ENCODE data around the gene FXYD6.
"Not testable (repeated sequence)": the region's sequence is repeated elsewhere in the genome, so short reads cannot be mapped to it uniquely, and the experiment has no call there.

Gene FXYD6

DNA sequence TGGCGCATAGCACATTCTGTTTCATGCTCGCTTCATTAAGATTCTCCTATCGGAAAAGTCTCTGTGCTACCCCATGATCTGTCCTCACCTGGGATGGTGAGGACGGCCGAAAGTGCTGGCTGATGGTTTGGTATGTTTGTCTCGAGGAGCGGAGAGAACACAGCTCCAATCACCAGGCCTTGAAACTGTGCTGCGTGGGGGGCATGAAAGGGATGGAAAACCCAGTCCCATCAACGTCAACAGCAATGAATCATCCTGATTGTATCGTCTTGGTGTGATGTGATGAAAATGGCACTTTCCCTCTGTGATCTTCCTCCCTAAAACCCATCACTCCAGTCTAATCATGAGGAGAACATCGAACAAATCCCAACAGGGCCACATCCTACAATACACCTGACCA is 8.4 kb downstream of the FXYD6 start:
- no peak for DNase-seq

DNA sequence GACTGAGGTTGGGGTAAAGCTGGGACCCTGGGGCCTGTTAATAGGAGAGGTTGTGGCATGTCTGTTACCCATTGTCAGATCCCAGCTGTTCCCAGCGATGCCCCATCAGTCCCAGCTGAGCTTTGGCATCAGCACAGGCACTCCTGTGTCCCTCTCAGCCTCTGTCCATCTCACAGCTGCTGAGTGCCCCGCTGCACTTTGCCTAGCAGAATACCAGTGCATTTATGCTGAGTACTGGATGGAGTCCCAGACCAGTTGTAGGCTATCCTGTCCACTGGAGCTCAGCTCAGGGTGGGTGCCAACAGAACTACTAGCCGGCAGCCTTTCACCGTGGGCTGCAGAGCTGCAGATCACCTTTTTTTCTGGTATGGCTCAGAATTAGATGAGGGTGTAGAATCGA is 9.9 kb downstream of the FXYD6 start:
- no peak for DNase-seq

DNA sequence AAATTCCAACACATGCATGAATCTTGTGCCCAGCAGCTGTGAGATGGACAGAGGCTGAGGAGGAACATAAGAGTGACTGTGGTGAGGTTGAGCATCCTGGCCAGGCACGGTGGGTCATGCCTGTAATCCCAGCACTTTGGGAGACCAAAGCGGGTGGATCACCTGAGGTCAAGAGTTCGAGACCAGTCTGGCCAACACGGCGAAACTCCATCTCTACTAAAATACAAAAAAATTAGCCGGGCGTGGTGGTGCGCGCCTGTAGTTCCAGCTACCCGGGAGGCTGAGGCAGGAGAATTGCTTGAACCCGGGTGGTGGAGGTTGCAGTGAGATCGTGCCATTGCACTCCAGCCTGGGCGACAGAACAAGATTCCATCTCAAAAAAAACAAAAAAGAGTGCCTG is 10.9 kb downstream of the FXYD6 start:
- DNase-seq, result not testable (repeated sequence)

DNA sequence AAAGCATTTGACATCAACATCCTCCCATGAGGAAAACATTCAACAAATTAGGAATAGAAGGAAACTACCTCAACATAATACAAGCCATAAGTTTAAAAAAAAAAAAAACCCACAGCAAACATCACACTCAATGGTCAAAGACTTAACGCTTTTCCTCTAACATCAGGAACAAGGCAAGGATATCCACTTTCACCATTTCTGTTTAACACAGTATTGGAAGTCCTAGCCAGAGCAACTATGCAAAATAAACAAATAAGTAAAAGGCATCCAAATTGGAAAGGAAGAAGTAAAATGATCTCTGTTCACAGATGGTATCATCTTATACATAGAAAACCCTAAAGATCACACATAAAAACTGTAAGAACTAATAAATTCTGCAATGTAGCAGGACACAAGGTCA is 13.1 kb downstream of the FXYD6 start:
- DNase-seq, result no peak

DNA sequence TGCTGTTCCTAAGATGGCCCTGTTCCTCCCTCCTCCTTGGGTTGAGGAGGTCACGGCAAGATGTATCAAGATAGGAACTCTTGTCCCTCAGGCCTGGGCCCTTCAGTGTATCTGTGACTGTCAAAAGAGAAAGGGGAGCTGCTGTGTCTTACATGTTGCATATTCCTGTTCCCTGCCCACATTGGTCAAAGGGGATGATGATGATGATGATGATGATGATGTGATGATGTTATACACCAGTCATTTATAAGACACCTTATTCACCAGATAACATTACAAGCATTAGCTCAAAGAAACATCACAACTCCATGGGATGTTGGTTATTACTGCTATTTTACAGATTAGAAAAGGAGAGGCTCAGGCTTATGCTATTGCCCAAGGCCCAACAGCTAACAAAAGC is 13.7 kb downstream of the FXYD6 start:
- no peak for DNase-seq

DNA sequence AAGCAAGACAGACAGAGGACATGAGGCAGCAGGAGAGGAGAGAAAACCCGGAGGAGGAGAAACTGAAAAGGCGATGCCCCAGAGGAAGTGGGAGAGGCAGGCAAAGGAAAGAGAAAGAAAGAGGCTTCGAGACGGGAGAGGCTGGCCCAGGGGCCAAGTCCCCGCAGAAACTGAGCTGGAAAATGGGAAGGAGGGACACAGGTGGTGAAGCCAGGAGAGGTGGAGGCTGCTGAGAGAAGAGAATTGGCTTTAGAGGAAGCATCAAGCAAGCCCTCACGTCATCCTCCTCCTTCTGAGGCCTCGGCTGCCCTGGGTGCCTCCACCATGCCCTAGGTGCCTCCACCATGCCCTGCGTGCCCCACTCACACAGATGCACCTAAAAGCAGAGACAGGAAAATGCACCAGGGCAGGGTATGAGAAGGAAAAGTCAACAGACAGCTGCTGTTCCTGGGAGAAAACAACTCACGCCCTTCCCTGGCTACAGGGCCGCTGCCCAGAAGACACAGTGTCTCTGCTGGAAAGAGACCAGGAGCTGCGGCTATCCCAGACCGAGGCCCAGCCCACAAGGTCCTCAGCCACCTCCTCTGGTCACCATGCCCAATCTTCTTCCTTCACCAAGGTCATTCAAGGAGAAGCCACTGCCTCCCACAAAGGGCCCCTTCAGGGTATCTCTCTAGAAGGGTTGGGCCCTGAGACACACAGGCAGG is 14.3 kb downstream of the FXYD6 start:
- no peak for DNase-seq

DNA sequence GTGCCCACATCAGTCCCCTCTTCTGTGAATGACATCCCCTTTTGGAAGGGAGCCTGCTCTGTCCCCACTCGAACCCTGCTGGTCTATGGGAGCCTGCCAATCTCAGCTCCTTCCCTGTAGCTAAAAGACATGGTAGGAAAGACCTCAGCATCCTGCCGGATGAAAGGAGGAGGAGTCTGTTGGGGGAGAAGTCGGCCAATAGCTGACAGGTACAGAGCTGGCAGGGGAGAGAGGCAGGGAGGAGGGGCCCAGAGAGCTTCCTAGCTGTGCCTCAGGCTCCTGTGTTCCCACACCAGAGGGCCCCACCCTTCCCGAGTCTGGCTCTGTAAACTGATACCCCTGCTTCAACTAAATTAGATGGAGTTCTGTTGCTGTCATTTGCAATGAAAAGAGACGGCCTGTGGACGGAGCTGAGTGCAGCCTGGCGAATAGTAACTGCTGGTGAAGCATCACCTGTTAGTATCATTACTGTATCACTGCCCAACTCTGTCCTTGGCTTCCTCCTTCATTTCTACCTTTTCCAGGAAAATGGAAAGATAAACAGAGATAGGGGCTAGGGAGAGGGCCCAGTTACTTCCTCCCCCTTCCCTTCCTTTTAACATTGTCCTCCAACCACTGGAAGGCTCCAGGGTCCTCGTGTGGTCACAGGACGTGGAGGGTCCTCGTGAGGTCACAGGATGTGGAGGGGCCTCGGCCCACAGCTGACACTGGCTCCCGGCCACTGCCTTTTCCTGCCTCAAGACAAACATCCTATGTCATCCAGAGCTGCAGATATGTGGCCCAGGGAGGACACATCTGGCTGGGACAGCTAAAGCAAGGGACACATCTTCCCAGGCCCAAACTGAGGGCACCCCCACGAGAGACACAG is 15.1 kb downstream of the FXYD6 start:
- DNase-seq, result no peak

DNA sequence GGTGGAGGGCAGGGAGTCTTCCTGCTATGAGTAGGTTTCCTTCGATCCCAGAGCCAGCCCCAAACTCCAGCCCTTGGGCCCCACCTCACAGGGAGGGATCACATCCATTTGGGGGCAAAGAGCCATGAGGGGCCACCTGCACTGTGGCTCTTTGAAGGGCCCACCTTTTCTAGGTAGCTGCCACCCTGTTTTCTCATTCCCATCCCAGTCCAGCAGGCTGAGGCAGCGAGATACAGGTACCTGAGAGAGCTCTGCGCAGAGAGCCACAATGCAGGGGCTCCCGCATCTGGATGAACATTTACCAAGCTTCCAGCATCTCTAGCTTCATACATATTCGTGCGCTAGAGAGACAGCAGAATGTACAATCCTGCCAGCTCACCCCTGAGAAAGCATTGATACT is 16.3 kb downstream of the FXYD6 start:
- no peak for DNase-seq

DNA sequence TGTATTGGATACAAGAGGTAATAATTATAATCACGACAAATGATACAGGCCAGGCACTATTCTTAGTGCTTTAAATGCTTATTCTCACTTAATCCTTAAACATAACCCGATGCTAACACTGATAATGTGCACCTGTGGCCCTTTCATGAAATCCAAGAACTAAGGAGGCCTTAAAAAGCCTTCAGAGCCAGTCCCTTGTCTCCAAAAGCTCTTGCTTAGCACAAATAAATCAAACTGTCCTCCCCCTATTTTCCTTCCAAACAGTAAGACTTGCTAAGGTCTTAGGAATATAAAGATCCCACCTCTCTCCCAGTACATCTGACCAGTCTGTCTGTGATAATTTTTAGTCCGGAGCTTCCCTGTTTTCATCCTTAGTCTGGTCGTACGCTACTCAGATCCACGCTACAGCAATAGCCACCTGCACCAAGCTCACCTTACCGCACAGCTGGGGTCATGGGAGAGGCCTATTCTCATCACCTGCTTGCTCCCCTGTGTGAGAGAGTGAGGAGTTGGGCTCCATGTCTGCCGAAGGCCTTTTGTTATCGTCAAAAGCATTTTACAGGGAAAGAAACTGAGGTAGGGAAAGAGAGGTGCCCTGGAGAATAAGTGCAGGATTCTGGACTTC is 16.9 kb downstream of the FXYD6 start:
- DNase-seq, result no peak

DNA sequence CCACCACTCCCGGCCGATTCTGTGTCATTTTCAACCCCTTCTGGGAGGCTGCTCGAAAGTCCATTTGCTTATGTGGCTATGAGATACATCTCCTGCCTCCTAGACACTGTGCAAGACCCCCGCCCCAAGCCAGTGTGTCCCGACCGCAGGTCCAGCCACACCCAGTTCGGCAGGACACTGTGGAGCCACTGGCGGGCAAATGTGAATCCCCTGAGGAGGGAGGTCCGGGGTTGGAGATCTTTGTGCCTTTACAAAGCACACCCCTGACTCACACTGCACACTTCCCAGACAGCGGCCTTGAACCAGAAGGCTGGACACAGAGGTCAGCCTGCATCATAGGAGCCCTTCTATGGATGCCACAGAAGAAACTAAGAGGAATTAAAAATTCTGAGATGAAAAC is 17.4 kb downstream of the FXYD6 start:
- no peak for DNase-seq

DNA sequence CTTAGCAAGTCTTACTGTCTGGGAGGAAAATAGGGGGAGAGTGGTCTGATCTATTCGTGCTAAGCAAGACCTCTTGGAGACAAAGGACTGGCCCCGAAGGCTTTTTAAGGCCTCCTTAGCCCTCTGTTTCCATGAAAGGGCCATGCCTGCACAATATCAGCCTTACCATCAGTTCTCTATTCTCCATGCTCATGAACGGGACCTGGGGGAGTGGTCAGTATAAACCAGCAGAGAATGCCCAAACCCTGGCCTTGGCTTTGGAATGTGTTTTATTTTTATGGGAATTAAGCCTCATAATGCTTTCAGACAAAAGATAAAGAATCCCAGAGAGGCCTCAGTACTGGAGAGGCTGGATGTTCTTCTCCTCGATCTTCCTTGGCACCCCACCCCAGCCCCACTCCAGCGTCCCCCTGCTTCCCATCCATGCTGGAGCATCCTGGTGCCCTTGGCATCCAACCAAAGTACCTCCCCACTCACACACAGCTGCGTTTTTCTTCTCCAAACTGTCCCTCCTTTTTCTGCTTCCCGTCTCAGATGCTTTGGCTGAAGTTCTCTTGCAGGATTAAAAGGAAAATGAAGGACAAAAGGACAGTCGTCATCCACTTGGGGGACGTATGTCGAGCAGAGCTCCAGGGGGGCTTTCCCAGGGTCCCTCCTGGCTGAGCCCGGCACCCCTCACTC is 18.6 kb downstream of the FXYD6 start:
- DNase-seq, result no peak

DNA sequence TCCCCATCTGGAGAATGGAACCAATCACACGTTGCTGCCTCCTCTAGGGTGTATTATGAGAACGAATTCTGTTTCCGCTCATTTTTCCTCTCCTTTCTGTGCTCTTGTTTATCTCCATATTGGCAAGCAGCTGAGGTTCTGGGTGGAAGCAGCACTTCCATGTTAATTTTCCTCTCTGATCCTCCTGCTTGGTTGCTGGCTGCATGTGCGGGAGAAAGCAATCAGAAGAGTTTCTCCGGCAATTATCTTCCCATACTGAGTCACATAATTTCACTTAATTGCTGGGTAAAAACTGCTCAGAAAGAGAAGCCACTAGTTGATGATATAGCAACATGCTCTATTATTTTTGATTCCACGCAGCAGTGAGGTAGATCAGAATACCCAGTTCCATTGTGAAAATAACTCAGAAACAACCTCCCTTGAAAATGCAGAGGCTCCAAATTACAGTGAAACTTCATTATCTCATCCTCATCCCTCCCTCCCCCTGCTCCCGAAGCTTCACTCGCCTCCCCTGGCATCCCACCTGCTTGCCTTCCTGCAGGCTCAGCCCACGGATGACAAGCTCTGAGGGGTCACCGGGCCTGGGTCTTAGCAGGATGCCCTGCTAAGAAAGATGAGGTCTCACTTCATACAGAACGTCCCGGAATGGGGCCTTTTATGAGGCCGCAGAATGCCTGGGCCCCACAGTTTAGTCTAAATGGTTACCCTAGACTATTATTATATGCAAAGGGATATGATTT is 20.4 kb downstream of the FXYD6 start:
- no peak for DNase-seq

DNA sequence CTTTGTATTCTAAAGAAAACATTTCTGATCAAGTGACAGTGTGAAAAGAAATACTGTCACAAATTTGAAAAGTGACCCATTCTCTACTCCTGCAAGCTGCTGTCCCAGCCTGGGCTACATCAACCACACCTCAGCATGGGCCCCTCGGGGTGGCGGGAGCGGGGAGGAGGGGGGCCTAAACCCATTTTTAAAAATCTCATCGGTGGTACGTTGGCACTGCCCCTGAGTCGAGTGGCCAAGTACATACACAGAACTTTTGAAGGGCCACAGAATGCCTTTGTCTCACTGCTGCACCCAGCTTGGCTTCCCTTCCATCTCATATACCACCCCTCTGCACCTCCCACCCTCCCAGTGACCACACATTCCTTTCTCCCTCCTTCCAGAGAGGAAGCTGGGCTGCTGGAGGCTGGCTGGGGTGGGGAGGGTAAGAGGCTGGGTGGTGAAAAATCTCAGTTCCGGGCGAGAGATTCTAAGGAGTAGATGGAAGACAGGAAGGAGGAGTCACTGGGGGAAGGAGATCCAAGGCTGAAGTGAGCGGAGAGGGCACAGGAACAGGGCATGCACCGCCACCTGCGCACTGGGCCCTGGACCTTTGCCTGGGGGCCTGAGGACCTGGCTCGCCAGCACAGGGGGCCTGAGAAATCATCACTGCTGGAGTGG is 21.1 kb downstream of the FXYD6 start:
- DNase-seq, result no peak

DNA sequence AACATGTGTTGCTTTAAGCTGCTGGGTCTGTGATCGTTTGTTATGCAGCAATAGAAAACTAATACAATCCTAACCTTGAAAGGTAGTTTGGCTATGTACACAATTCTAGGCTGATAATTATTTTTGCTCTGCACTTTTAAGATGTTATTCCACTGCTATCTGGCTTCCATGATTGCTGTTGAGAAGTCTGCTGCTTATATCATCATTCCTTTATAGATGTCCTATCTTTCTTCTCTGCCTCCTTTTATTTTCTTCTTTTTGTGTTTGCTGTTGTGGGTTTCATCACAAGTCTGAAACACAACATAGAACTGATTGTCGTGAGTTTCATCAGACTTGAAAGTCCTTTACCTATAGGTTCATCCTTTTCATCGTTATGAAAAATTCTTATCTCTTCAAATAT is 24.1 kb downstream of the FXYD6 start:
- DNase-seq, result no peak

DNA sequence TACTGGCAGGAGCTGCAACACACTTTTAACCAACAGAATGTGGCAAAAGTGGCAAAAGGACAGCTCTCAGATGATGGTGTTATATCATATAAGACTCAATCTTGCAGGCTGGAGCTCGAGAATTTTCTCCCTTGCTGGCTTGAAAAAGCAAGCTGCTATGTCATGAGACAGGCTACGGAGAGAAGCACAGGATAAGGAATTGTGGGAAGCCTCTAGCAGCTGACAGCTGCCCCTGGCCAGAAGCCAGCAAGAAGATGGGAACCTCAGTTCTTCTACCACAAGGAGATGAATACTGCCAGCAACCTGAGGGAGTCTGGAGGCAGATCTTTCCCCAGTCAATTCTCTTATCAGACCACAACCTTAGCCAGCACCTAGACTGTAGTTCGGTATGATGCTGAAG is 24.6 kb downstream of the FXYD6 start:
- DNase-seq, result no peak

DNA sequence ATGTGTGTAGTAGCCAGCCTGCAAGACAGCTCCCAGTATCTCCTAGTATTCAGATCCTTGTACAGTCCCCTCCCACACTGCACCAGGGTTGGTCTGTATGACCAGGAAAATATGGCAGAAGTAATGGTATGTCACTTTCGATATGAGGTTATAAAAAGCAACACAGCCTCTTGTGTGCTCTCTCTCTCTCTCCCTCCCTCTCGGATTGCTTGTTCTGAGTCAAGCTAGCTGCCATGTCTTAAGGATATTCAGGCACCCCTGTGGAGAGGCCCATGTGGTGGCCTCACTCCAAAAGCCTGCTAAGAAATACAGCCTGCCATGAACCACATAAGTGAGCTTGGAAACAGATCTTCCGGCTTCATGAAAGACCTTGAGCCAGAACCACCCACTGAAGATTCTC is 25.4 kb downstream of the FXYD6 start:
- DNase-seq, result no peak

DNA sequence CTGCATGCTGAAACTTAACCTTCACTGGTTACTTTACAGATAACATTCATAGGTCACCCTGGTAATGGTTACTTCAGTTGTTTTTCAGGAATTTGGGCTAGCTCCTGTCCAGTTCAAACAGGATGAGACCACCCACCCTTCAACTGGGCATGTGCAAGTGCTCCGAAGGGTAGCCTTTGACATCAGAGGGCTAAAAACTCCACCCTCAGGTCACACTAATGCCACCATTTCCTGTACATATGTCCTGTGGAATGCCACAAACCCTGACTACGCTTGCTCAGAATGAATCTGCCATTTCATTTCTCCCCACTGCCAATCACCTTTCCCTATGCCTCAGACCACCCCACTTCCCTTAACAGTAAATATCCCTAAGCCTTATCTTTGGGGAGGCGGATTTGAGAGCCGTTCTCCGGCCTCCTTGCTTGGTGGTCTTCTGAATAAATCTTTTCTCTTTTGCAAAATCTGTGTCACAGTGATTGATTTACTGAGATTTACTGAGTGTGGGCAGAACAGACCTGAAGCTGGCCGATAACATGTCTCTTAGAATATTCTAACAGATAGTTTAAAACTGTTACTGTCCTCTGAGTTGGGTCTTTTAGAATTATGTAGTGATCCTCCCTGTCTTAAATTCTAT is 26.6 kb downstream of the FXYD6 start:
- no peak for DNase-seq

DNA sequence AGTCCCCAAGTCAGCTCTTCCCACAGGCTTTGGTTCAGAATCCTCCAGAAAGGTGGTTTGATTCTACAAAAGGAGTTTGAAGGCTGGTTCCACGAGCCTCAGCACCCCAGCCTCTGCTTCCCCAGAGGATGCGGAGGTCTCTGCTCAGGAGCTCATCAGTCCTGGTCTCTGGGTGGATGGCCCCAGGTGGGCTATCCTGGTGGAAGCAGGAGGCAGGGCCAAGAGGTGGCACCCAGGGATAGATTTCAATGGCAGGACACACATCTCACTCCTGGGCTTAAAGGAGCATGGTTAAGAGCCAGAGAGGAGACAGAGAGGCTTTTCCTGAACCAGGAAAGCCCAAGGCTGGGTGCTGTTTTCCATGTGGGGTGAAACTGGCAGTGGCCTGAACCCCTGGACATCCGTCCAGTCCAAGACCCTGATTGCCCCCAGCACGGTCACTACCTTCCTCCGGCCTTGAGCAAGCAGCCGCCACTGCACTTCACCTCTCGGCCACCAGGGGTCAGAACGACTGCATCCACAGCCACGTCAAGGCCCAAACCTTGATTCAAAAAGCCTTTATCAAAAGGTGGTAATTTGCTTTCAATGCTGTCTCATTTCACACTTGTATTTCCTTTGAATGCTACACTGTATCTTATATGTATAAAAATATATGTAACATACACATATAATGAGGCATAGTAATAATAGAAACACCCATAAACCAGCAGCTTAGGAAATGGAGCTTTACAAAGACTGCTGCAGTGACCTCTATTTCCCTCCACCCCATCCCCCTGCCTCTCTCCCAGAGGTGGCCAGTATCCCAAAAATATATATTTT is 32.6 kb downstream of the FXYD6 start:
- DNase-seq, result peak; percentile 25

DNA sequence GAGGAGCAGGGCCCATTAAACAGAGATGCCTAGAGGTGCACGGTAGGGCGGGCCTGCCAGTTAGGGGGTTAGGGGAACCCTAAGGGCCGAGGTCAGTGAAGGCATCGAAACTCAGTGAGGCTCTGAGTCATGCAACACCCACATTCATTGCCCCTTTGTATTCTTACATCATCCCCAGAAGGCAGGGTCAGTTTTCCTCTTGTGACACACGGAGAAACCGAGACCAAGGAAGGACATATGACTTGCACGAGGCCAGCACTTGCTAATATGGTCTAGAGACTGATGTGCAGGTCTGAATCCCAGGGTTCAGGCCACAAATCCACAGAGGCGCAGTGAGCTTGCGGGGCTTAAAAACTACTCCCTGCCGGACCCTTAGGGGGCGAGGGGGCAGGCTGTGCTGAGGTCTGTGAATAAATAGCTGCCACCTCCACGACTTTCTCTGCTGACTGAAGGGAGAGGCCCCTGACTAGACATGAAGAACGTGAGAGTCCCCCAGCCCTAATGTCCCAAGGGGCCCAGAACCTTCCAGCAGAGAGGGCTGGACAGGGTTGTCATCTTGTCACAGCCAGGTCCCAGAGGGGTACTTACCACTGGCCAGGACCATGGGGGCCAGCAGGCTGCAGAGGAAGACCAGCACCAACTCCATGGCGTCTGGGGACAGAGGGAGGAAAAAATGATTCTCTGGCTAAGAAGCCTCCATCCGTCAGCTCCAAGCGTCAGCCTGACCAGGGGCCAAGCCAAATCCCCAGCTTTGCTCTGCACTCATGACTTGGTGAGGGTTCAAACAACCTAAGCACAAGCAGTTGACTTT is 34.1 kb downstream of the FXYD6 start:
- DNase-seq, result no peak

DNA sequence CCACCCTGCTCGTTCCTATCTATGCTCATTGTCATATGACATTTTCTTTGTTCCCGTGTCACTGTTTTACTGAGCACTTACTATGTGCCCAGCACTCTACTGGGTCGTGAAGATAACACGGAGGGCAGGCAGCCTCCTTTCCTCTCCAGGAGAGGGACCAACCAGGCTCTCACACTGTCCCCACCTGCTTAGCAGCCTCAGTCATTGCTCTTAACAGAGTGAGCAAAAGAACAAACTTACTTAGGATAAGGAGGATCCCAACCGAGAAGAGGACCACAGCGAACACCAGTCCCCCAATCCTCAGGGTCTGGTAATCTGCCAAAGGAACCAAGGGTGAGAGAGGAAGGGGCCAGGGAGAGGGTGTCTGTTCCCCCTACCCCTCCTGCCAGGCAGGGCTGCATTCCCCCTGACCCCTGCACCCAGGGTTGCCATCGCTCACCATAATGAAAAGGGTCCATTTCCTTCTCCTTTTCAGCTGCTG is 34.9 kb downstream of the FXYD6 start:
- DNase-seq, result no peak
